MM.1S (cell line): ENCODE results near the gene MAP2K6.
A peak's percentile ranks its signal among the peaks of the same experiment; 100 is the strongest.

Experiments used
- DNase-seq: peaks from one replicate; pipeline ENCODE4 v3.0.0-alpha.2; 2015
- H2AFZ ChIP-seq: fragments of 300-600 bp; sonication (generic); 2 replicates; pipeline ENCODE4 v1.6.0; 2016; ENCODE audit warnings: antibody characterized with exemption, low read length
- H3F3A ChIP-seq: fragments of 300-600 bp; sonication (generic); 2 replicates; pipeline ENCODE4 v1.6.1; 2016; ENCODE audit warnings: mild to moderate bottlenecking, antibody characterized with exemption, low read length, moderate library complexity, mixed read lengths; ENCODE audit not compliant: insufficient read depth
- H3K27ac ChIP-seq: fragments of 300-600 bp; sonication (generic); 2 replicates; pipeline ENCODE4 v1.5.1; 2016; ENCODE audit warnings: mild to moderate bottlenecking, low read length
- H3K27me3 ChIP-seq: fragments of 300-600 bp; sonication (generic); replicated peaks from 2 replicates; pipeline ENCODE4 v1.6.0; 2016; ENCODE audit warnings: low read length; ENCODE audit not compliant: insufficient read depth
- H3K36me3 ChIP-seq: fragments of 300-600 bp; sonication (generic); replicated peaks from 2 replicates; pipeline ENCODE4 v1.6.1; 2016; ENCODE audit warnings: mild to moderate bottlenecking, low read length, mixed read lengths; ENCODE audit not compliant: insufficient read depth
- H3K4me1 ChIP-seq: fragments of 300-600 bp; sonication (generic); 2 replicates; pipeline ENCODE4 v1.6.1; 2016; ENCODE audit warnings: low read length, mixed read lengths
- H3K4me2 ChIP-seq: fragments of 300-600 bp; sonication (generic); 2 replicates; pipeline ENCODE4 v1.6.0; 2016; ENCODE audit warnings: low read depth, low read length
- H3K4me3 ChIP-seq: fragments of 300-600 bp; sonication (generic); 2 replicates; pipeline ENCODE4 v1.5.1; 2016; ENCODE audit warnings: low read length, mixed read lengths
- H3K79me2 ChIP-seq: fragments of 300-600 bp; sonication (generic); 2 replicates; pipeline ENCODE4 v1.6.1; 2016; ENCODE audit warnings: mixed run types, low read length, mixed read lengths
- H3K9ac ChIP-seq: fragments of 300-600 bp; sonication (generic); 2 replicates; pipeline ENCODE4 v1.6.1; 2016; ENCODE audit warnings: low read length, mixed read lengths
- H3K9me2 ChIP-seq: fragments of 300-600 bp; sonication (generic); replicated peaks from 2 replicates; pipeline ENCODE4 v1.6.1; 2016; ENCODE audit warnings: mild to moderate bottlenecking, low read length, mixed read lengths; ENCODE audit not compliant: insufficient read depth
- H3K9me3 ChIP-seq: fragments of 300-600 bp; sonication (generic); replicated peaks from 2 replicates; pipeline ENCODE4 v1.6.1; 2016; ENCODE audit warnings: mild to moderate bottlenecking, low read length, mixed read lengths; ENCODE audit not compliant: insufficient read depth
- H4K20me1 ChIP-seq: fragments of 300-600 bp; sonication (generic); 2 replicates; pipeline ENCODE4 v1.6.1; 2016; ENCODE audit warnings: mild to moderate bottlenecking, low read length, moderate library complexity, mixed read lengths; ENCODE audit not compliant: insufficient read depth
- CTCF ChIP-seq: fragments of 300-600 bp; sonication (generic); IDR thresholded peaks from 2 replicates; pipeline ENCODE4 v1.5.1; 2016; ENCODE audit warnings: antibody characterized with exemption, low read length, mixed read lengths
- EZH2 ChIP-seq: fragments of 300-600 bp; sonication (generic); optimal IDR thresholded peaks from 2 replicates; pipeline ENCODE3; 2017; ENCODE audit warnings: low read depth, mild to moderate bottlenecking, antibody characterized with exemption, low read length, mixed read lengths
- EZH2phosphoT487 ChIP-seq: fragments of 300-600 bp; sonication (generic); IDR thresholded peaks from 2 replicates; pipeline ENCODE4 v1.6.1; 2018; ENCODE audit warnings: antibody characterized with exemption, low read length

The MAP2K6 gene

DNA sequence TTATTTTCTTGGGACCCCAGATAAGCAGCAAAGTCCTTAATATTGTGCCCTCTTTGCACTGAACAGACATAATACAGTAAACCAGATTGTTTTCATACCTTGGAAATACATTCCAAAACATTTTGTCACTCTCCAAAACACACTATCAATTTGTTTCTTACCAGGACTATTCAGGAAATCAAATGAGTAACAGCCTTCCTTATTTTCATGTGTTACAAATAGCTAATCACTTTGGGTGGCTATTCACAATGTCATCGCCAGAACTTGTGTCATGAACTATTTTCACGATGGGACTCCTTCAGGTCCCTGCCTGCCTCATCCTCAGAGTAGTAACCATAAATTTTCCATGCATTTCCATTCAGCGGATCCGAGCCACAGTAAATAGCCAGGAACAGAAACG, 104.5 kb downstream of the MAP2K6 start:
- no peaks in the 10 kb centered on the region for H3K79me2 ChIP-seq
- H2AFZ ChIP-seq, result no peak overlapping the region
- H3F3A ChIP-seq, result no peaks in the 10 kb centered on the region
- peaks cover 14% of the 10 kb centered on the region for H3K4me1 ChIP-seq
- no peaks in the 10 kb centered on the region for H4K20me1 ChIP-seq
- no peak overlapping the region for H3K4me2 ChIP-seq
- H3K9me3 ChIP-seq, result no peaks in the 10 kb centered on the region
- H3K9me2 ChIP-seq, result no peaks in the 10 kb centered on the region
- no peaks in the 10 kb centered on the region for H3K27me3 ChIP-seq
- DNase-seq, result no peak
- H3K9ac ChIP-seq, result no peak overlapping the region
- no peaks in the 10 kb centered on the region for H3K36me3 ChIP-seq
- H3K27ac ChIP-seq, result no peak overlapping the region
- H3K4me3 ChIP-seq, result no peak overlapping the region
- TF ChIP-seq EZH2, result no peak
- no peak for TF ChIP-seq CTCF
- no peak for TF ChIP-seq EZH2phosphoT487

- peak; percentile 72 for DNase-seq
- Histone ChIP-seq H4K20me1 (no peaks in the 10 kb centered on the region), H3K4me2 (peak overlapping the region; percentile 34; the same call in 1 of the 2 replicates), H3K36me3 (no peaks in the 10 kb centered on the region), H3F3A (no peaks in the 10 kb centered on the region), H3K4me1 (peaks cover 3% of the 10 kb centered on the region; the same call in 1 of the 2 replicates), H3K27me3 (no peaks in the 10 kb centered on the region), H3K9me2 (no peaks in the 10 kb centered on the region), H3K9me3 (no peaks in the 10 kb centered on the region), H3K4me3 (no peak overlapping the region), H3K27ac (no peak overlapping the region), H2AFZ (peak overlapping the region; percentile 9; the same call in 1 of the 2 replicates), H3K9ac (no peak overlapping the region), H3K79me2 (no peaks in the 10 kb centered on the region)
- no peak for TF ChIP-seq EZH2
- TF ChIP-seq CTCF, result peak; percentile 76
Observed at GRCh38 chr17:69523244-69523861, 108.9 kb downstream of the MAP2K6 start.

DNA sequence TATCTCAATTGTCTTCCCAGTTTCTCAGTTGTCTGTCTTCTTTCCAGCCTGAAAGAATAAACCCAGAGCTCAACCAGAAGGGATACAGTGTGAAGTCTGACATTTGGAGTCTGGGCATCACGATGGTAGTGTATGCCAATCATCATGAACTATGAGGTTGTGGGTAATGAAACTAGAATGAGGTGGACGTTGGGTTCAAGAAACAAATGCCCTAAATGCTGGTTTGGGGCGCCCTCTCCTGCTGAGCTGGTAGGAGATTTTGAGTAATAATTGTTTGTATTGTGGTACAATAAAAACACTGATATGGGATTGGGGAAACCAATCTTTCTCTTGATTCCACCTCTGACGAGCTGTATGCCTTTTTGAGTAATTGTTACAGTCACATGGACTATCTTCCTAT, 110.4 kb downstream of the MAP2K6 start:
- TF ChIP-seq EZH2 (no peak), CTCF (peak; percentile 36)
- no peak overlapping the region for H3K4me3 ChIP-seq
- no peak overlapping the region for H2AFZ ChIP-seq
- no peak for DNase-seq
- no peaks in the 10 kb centered on the region for H3K79me2 ChIP-seq
- H3K27me3 ChIP-seq, result no peaks in the 10 kb centered on the region
- no peaks in the 10 kb centered on the region for H3K9me2 ChIP-seq
- H3K36me3 ChIP-seq, result no peaks in the 10 kb centered on the region
- no peak overlapping the region for H3K27ac ChIP-seq
- H3K4me2 ChIP-seq, result no peak overlapping the region
- no peaks in the 10 kb centered on the region for H3F3A ChIP-seq
- H3K9me3 ChIP-seq, result no peaks in the 10 kb centered on the region
- H4K20me1 ChIP-seq, result no peaks in the 10 kb centered on the region
- no peak overlapping the region for H3K9ac ChIP-seq
- H3K4me1 ChIP-seq, result peaks cover 3% of the 10 kb centered on the region; the same call in 1 of the 2 replicates
